GM13977 (cell line): ENCODE results near the gene MEP1B.

ENCODE experiments used
- DNase-seq: peaks from one replicate; pipeline ENCODE4 v3.0.0; 2012; ENCODE audit warnings: low spot score
- CTCF ChIP-seq: IDR thresholded peaks from 2 replicates; pipeline ENCODE4 v1.5.1; 2012; ENCODE audit warnings: mild to moderate bottlenecking, control low read depth; ENCODE audit not compliant: insufficient read depth; ENCODE audit errors: extremely low read depth, missing control alignments
- in situ Hi-C: fragments of 300-500 bp; cut with MboI; formaldehyde crosslinking; loops from one replicate; pipeline ENCODE4 v1.12.0; 2022; ENCODE audit warnings: low sequenced_read_pairs, low pct_unique_long_range_greater_than_20kb, mixed read lengths, inconsistent platforms; ENCODE audit not compliant: unreplicated experiment

The MEP1B gene

GRCh38 chr18:32252141-32252860 lies 62.5 kb downstream of the MEP1B start:
- in situ Hi-C loops = no loop called here
- no peak for DNase-seq
- TF ChIP-seq CTCF = no peak

GRCh38 chr18:32255570-32255969 lies 65.7 kb downstream of the MEP1B start:
- in situ Hi-C loops = no loop called here
- no peak for TF ChIP-seq CTCF
- no peak for DNase-seq

GRCh38 chr18:32257084-32257785 lies 67.4 kb downstream of the MEP1B start:
- DNase-seq = no peak

GRCh38 chr18:32258148-32258547 lies 68.3 kb downstream of the MEP1B start:
- DNase-seq = no peak
- no peak for TF ChIP-seq CTCF
- in situ Hi-C loops = no loop called here

More at GRCh38 chr18:32257084-32257785, 67.4 kb downstream of the MEP1B start:
- in situ Hi-C loops = no loop called here
- no peak for TF ChIP-seq CTCF

GRCh38 chr18:32258558-32259204 lies 68.8 kb downstream of the MEP1B start:
- in situ Hi-C loops = no loop called here
- no peak for DNase-seq
- TF ChIP-seq CTCF = no peak

GRCh38 chr18:32259553-32259952 lies 69.7 kb downstream of the MEP1B start:
- in situ Hi-C loops = no loop called here
- no peak for DNase-seq
- no peak for TF ChIP-seq CTCF
